ENCODE data around the gene TRPV5.

TRPV5 gene

DNA sequence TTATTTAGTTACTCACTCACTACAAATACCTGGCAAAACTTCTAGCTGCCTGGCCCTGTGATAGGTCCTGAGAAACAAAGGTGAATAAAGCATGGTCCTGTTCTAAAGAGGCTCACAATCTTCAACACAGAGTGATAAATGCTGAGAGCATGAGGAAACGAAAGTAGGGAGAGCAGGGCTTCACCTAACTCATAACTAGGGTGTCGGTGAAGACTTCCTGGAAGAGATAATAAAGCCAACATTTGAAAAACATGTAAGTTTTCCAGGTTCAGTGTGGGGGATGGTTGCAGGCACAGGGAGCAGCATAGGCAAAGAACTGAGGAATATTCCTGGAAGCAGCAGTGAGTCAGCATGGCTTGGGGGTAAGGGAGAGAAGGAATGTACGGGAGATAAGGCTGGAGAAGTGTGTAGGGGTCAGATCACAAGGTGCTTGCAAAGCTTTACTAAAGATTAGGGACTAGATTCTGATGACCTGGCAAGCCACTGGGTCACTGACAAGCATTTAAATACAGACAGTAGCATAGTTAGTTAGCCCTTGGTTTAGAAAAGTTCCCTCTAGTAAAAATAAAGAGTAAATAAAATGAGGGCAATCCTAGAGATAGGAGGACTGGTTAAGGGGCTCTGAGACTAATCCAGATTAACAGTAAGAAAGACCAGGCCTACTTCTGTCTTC, 23.5 kb upstream of the TRPV5 start:
- H3K4me3 ChIP-seq (replicated peaks in 1 of 2; ENCODE audit: low read depth in 2 of 2, low read length in 2 of 2) = no peak overlapping the region
- DNase-seq (ENCODE audit: low read depth in 2 of 2) = peak in 1 of 2 donors; percentile 27
- TF ChIP-seq CTCF (IDR thresholded peaks at IDR 0.05; ENCODE audit: low read depth, low read length) = no peak

GRCh38 chr7:142954680-142955268, 21.2 kb upstream of the TRPV5 start:
- DNase-seq (ENCODE audit: low read depth in 2 of 2) = no peak
- TF ChIP-seq CTCF (IDR thresholded peaks at IDR 0.05; ENCODE audit: low read depth, low read length) = no peak
- no peak overlapping the region for H3K4me3 ChIP-seq (replicated peaks in 1 of 2; ENCODE audit: low read depth in 2 of 2, low read length in 2 of 2)

- no peak for TF ChIP-seq CTCF (IDR thresholded peaks at IDR 0.05; ENCODE audit: low read depth, low read length)
- no peak overlapping the region for H3K4me3 ChIP-seq (replicated peaks in 1 of 2; ENCODE audit: low read depth in 2 of 2, low read length in 2 of 2)
- no peak for DNase-seq (ENCODE audit: low read depth in 2 of 2)
These were observed 16.7 kb upstream of the TRPV5 start for GRCh38 chr7:142950235-142950634.

- TF ChIP-seq CTCF (IDR thresholded peaks at IDR 0.05; ENCODE audit: low read depth, low read length) = no peak
- no peak for DNase-seq (ENCODE audit: low read depth in 2 of 2)
- H3K4me3 ChIP-seq (replicated peaks in 1 of 2; ENCODE audit: low read depth in 2 of 2, low read length in 2 of 2) = no peak overlapping the region
These were observed 15.1 kb upstream of the TRPV5 start for GRCh38 chr7:142948603-142949002.

- no peak for TF ChIP-seq CTCF (IDR thresholded peaks at IDR 0.05; ENCODE audit: low read depth, low read length)
- DNase-seq (ENCODE audit: low read depth in 2 of 2) = no peak
- no peak overlapping the region for H3K4me3 ChIP-seq (replicated peaks in 1 of 2; ENCODE audit: low read depth in 2 of 2, low read length in 2 of 2)
These were observed 11.5 kb upstream of the TRPV5 start for GRCh38 chr7:142945001-142945400.

GRCh38 chr7:142943706-142944268, 10.2 kb upstream of the TRPV5 start:
- no peak for DNase-seq (ENCODE audit: low read depth in 2 of 2)
- no peak overlapping the region for H3K4me3 ChIP-seq (replicated peaks in 1 of 2; ENCODE audit: low read depth in 2 of 2, low read length in 2 of 2)
- TF ChIP-seq CTCF (IDR thresholded peaks at IDR 0.05; ENCODE audit: low read depth, low read length) = no peak

All from cardiac fibroblast (primary cell).